ENCODE measurements around the gene MUTYH. TPM values are rescaled to one million over a fixed set of nuclear protein-coding genes. Genes with fewer than 3 reads are reported as not detected.

MUTYH gene
- total and polyA plus RNA-seq, 9 of the 15 experiments (the other 6 are each of a cell fraction or from before 2014, with no cell fraction given) = 3.4 to 53.5 (median 29.0) TPM

GRCh38 chr1:45303520-45304310 lies 36.5 kb downstream of the MUTYH start (continued):
- TF ChIP-seq ZNF384 (IDR thresholded peaks at IDR 0.05; ENCODE audit: low read depth, low read length) (0 out of 2 replicates have a peak, but pooled peaks have one; percentile 34), ADNP (tag; IDR thresholded peaks at IDR 0.05) (no peak), MEF2A (IDR thresholded peaks at IDR 0.05; ENCODE audit: control insufficient read depth, low read depth, low read length) (0 out of 2 replicates have a peak, but pooled peaks have one; percentile 19), MAFG (tag; conservative IDR thresholded peaks at IDR 0.05) (no peak), ZNF407 (IDR thresholded peaks at IDR 0.05; ENCODE audit: low read depth) (peak; percentile 29; the same call in 1 of the 2 replicates), SAP30 (IDR thresholded peaks at IDR 0.05; ENCODE audit: borderline replicate concordance, insufficient read depth, low read depth, low read length, poor library complexity, severe bottlenecking) (peak; percentile 73), HNRNPH1 (optimal IDR thresholded peaks at IDR 0.05; ENCODE audit: low read depth, low read length) (no peak), ZFX (CRISPR knock-in tag; IDR thresholded peaks at IDR 0.05) (peak; percentile 96), CHD1 (IDR thresholded peaks at IDR 0.05; ENCODE audit: low read length) (peak; percentile 21), TBP (optimal IDR thresholded peaks at IDR 0.05; ENCODE audit: low read depth, low read length) (peak; percentile 53), TRIM28 (IDR thresholded peaks at IDR 0.05) (peak; percentile 65; the same call in 1 of the 2 replicates), ZNF24 (IDR thresholded peaks at IDR 0.05) (peak; percentile 77), HOXB6 (CRISPR knock-in tag; IDR thresholded peaks at IDR 0.05; ENCODE audit: borderline replicate concordance) (no peak), ZBTB17 (CRISPR knock-in tag; IDR thresholded peaks at IDR 0.05) (peak; percentile 96), MED1 (CRISPR knock-in tag; IDR thresholded peaks at IDR 0.05; ENCODE audit: borderline replicate concordance) (no peak), KAT2B (IDR thresholded peaks at IDR 0.05; ENCODE audit: low read depth, low read length) (no peak), KDM5B (IDR thresholded peaks at IDR 0.05; ENCODE audit: insufficient replicate concordance, low read depth, low read length) (peak; percentile 62)
- TF ChIP-seq, protein P1, sequence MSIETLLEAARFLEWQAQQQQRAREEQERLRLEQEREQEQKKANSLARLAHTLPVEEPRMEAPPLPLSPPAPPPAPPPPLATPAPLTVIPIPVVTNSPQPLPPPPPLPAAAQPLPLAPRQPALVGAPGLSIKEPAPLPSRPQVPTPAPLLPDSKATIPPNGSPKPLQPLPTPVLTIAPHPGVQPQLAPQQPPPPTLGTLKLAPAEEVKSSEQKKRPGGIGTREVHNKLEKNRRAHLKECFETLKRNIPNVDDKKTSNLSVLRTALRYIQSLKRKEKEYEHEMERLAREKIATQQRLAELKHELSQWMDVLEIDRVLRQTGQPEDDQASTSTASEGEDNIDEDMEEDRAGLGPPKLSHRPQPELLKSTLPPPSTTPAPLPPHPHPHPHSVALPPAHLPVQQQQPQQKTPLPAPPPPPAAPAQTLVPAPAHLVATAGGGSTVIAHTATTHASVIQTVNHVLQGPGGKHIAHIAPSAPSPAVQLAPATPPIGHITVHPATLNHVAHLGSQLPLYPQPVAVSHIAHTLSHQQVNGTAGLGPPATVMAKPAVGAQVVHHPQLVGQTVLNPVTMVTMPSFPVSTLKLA (conservative IDR thresholded peaks at IDR 0.05) = peak; percentile 92 to 97

Data from K562 (cell line).